ENCODE measurements around the gene CD300LG.

Gene CD300LG

DNA sequence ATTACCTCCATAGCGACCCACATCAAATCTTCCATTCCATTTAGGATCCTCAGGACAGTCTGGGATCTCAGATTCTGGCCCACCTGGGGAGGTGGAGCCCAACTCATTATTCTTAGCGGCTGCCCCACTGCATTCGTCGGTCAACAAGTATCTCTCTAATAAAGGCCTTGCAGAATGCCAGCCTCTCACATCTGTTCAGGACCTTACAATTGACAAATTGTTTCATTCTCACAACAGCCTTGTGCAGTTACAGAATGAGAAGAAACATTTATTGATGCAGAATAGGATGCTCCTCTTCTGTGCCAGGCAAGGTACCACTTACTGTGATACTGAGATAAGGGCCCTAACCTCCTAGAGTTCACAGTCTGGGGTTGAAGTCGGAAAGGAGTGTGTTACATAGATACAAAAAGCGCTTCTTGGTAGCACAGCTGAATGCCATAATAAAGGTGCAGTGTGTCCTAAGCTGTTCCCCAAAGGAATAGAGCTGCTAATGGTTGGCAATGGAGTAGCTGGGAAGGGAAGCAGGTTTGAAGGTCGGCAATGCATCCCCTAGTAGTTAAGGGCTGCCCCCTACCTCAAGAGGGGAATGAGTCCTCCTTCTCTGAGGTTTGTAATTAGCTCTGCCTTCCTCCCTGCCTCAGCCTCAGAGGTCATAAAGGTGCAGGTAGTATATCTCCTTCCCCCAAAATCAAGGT, 62.7 kb downstream of the CD300LG start:
- CTCF ChIA-PET = interaction anchor here (0.6 to 5.8 kb wide), 16 partner anchors 10 to 1200 kb away, joined by 3 to 29 read pairs (median 4); partner anchors contain the start of gene CD300LG

DNA sequence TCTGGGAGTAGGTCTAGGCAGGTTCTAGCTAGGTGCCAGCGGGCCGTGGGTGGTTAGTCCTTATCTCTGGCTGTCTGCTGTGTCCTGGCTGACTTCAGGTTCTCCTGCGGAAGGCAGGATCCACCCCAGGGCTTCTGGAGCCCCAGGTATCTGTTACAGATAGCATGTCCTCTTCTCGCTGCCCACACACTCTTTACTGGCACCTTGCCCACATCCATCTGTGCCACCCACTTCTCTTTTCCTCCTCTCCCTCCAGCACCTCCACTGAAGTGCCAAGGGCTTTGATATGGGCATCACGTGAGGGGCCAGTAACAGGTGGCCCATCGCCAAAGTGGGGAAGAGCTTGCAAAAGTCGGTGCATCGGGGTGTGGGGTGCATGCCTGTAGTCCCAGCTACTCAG, 64.9 kb downstream of the CD300LG start:
- Histone ChIP-seq H3K9me3 (ENCODE audit: control extremely low read depth in 1 of 5, control insufficient read depth in 4 of 5, insufficient read depth in 2 of 5, low read depth in 1 of 5, low read length in 4 of 5) (no peaks in the 10 kb centered on the region), H3K27ac (ENCODE audit: insufficient read depth in 1 of 2, low read depth in 1 of 2, low read length in 2 of 2, poor library complexity in 1 of 2, severe bottlenecking in 2 of 2) (no peak overlapping the region), H3K27me3 (replicated peaks in 2 of 5; ENCODE audit: control insufficient read depth in 4 of 5, insufficient read depth in 5 of 5, low read length in 4 of 5) (peaks cover 3 to 20% (median 14%) of the 10 kb centered on the region in 5 experiments), H3K4me1 (ENCODE audit: control extremely low read depth in 1 of 4, control insufficient read depth in 4 of 4, insufficient read depth in 4 of 4, low read length in 3 of 4) (peaks cover 2 to 19% (median 14%) of the 10 kb centered on the region in 4 experiments), H3K36me3 (ENCODE audit: control insufficient read depth in 4 of 4, insufficient read depth in 4 of 4, low read length in 3 of 4) (no peaks in the 10 kb centered on the region), H3K4me3 (ENCODE audit: control insufficient read depth in 1 of 7, extremely low read depth in 1 of 7, insufficient read depth in 4 of 7, low read depth in 2 of 7, low read length in 6 of 7) (no peak overlapping the region)
- POLR2A ChIA-PET = no interaction called here
- CTCF ChIA-PET = interaction anchor here (1.1 to 5.2 kb wide), 3 partner anchors 8 to 83 kb away, joined by 3 to 29 read pairs (median 7); no protein-coding TSS in a partner anchor
- 83% methylated on average over 5 of the region's 8 CpGs for WGBS (ENCODE audit: insufficient coverage)
- peak in 1 of 3 donors; percentile 41 for DNase-seq

More for the DNA sequence above, 62.7 kb downstream of the CD300LG start:
- Histone ChIP-seq H3K9me3 (ENCODE audit: control extremely low read depth in 1 of 5, control insufficient read depth in 4 of 5, insufficient read depth in 2 of 5, low read depth in 1 of 5, low read length in 4 of 5) (no peaks in the 10 kb centered on the region), H3K4me3 (ENCODE audit: control insufficient read depth in 1 of 7, extremely low read depth in 1 of 7, insufficient read depth in 4 of 7, low read depth in 2 of 7, low read length in 6 of 7) (no peak overlapping the region), H3K27me3 (replicated peaks in 2 of 5; ENCODE audit: control insufficient read depth in 4 of 5, insufficient read depth in 5 of 5, low read length in 4 of 5) (peaks cover 3 to 41% (median 26%) of the 10 kb centered on the region in 5 experiments), H3K4me1 (ENCODE audit: control extremely low read depth in 1 of 4, control insufficient read depth in 4 of 4, insufficient read depth in 4 of 4, low read length in 3 of 4) (peaks cover 2 to 27% (median 22%) of the 10 kb centered on the region in 4 experiments), H3K36me3 (ENCODE audit: control insufficient read depth in 4 of 4, insufficient read depth in 4 of 4, low read length in 3 of 4) (no peaks in the 10 kb centered on the region), H3K27ac (ENCODE audit: insufficient read depth in 1 of 2, low read depth in 1 of 2, low read length in 2 of 2, poor library complexity in 1 of 2, severe bottlenecking in 2 of 2) (no peak overlapping the region)
- WGBS (ENCODE audit: insufficient coverage) = 87% methylated on average over 6 of the region's 7 CpGs
- POLR2A ChIA-PET = no interaction called here
- DNase-seq = no peak

GRCh38 chr17:43912635-43913304, 65.8 kb downstream of the CD300LG start:
- no peak overlapping the region for H3K27ac ChIP-seq (ENCODE audit: insufficient read depth in 1 of 2, low read depth in 1 of 2, low read length in 2 of 2, poor library complexity in 1 of 2, severe bottlenecking in 2 of 2)
- H3K9me3 ChIP-seq (ENCODE audit: control extremely low read depth in 1 of 5, control insufficient read depth in 4 of 5, insufficient read depth in 2 of 5, low read depth in 1 of 5, low read length in 4 of 5) = no peaks in the 10 kb centered on the region
- no peak overlapping the region for H3K4me3 ChIP-seq (ENCODE audit: control insufficient read depth in 1 of 7, extremely low read depth in 1 of 7, insufficient read depth in 4 of 7, low read depth in 2 of 7, low read length in 6 of 7)
- no peak for DNase-seq
- peaks cover 3 to 16% (median 10%) of the 10 kb centered on the region in 5 experiments for H3K27me3 ChIP-seq (replicated peaks in 2 of 5; ENCODE audit: control insufficient read depth in 4 of 5, insufficient read depth in 5 of 5, low read length in 4 of 5)
- 60% methylated on average over 3 of the region's 4 CpGs for WGBS (ENCODE audit: insufficient coverage)
- POLR2A ChIA-PET = no interaction called here
- CTCF ChIA-PET = interaction anchor here (1.1 to 5.2 kb wide), 2 partner anchors 7 to 18 kb away, joined by 3 to 29 read pairs; no protein-coding TSS in a partner anchor
- H3K4me1 ChIP-seq (ENCODE audit: control extremely low read depth in 1 of 4, control insufficient read depth in 4 of 4, insufficient read depth in 4 of 4, low read length in 3 of 4) = peaks cover 2 to 13% (median 8%) of the 10 kb centered on the region in 4 experiments
- H3K36me3 ChIP-seq (ENCODE audit: control insufficient read depth in 4 of 4, insufficient read depth in 4 of 4, low read length in 3 of 4) = no peaks in the 10 kb centered on the region

Measured in common myeloid progenitor, CD34-positive (primary cell).